Astrocyte (in vitro differentiated cells and primary cell): ENCODE data around the gene MORN1. TPM values are rescaled to one million over a fixed set of nuclear protein-coding genes. Genes with fewer than 3 reads are reported as not detected.

Experiments
- DNase-seq: peaks from one replicate; pipeline ENCODE4 v3.0.0-alpha.2; 2010; ENCODE audit warnings: low read depth
- FAIRE-seq: peaks from 2 replicates; lab custom pipeline; 2011; peaks lifted over from hg19 to GRCh38; lab: Jason Lieb, UNC
- H2AFZ ChIP-seq: 2 replicates; pipeline ENCODE4 v1.6.0; 2012; ENCODE audit warnings: low read depth, low read length, inconsistent platforms
- H3K27ac ChIP-seq: 2 replicates; pipeline ENCODE4 v1.5.1; 2011; ENCODE audit warnings: low read depth, low read length, inconsistent platforms
- H3K27me3 ChIP-seq: 2 replicates; pipeline ENCODE4 v1.6.0; 2011; ENCODE audit warnings: low read length, inconsistent platforms; ENCODE audit not compliant: insufficient read depth
- H3K36me3 ChIP-seq: 2 replicates; pipeline ENCODE4 v1.5.1; 2011; ENCODE audit warnings: low read length, inconsistent platforms; ENCODE audit not compliant: insufficient read depth
- H3K4me1 ChIP-seq: 2 replicates; pipeline ENCODE4 v1.5.1; 2011; ENCODE audit warnings: low read length, inconsistent platforms; ENCODE audit not compliant: insufficient read depth
- H3K4me2 ChIP-seq: 2 replicates; pipeline ENCODE4 v1.6.0; 2012; ENCODE audit warnings: low read length, inconsistent platforms
- H3K4me3 ChIP-seq: 2 replicates; pipeline ENCODE4 v1.5.1; 2011; ENCODE audit warnings: low read depth, mild to moderate bottlenecking, low read length, inconsistent platforms; ENCODE audit not compliant: insufficient read depth
- H3K79me2 ChIP-seq: 2 replicates; pipeline ENCODE4 v1.6.0; 2012; ENCODE audit warnings: mild to moderate bottlenecking, low read length, inconsistent platforms; ENCODE audit not compliant: insufficient read depth
- H3K9ac ChIP-seq: 2 replicates; pipeline ENCODE4 v1.6.0; 2012; ENCODE audit warnings: mild to moderate bottlenecking, low read length, inconsistent platforms
- H3K9me3 ChIP-seq: 2 replicates; pipeline ENCODE4 v1.5.1; 2012; ENCODE audit warnings: low read depth, mild to moderate bottlenecking, low read length, inconsistent platforms; ENCODE audit not compliant: insufficient read depth
- H4K20me1 ChIP-seq: 2 replicates; pipeline ENCODE4 v1.6.0; 2012; ENCODE audit warnings: low read length, inconsistent platforms; ENCODE audit not compliant: insufficient read depth
- H3K27ac Mint-ChIP-seq: one replicate; pipeline ENCODE4 v1.8.0; 2021; ENCODE audit warnings: mild to moderate bottlenecking, mixed read lengths; ENCODE audit not compliant: unreplicated experiment
- H3K27me3 Mint-ChIP-seq: one replicate; pipeline ENCODE4 v1.8.0; 2021; ENCODE audit warnings: low read depth, mixed read lengths; ENCODE audit not compliant: unreplicated experiment
- H3K36me3 Mint-ChIP-seq: one replicate; pipeline ENCODE4 v1.8.0; 2021; ENCODE audit warnings: low read depth, mixed read lengths; ENCODE audit not compliant: unreplicated experiment
- H3K4me1 Mint-ChIP-seq: one replicate; pipeline ENCODE4 v1.8.0; 2021; ENCODE audit warnings: low read depth, mixed read lengths; ENCODE audit not compliant: unreplicated experiment
- H3K4me3 Mint-ChIP-seq: one replicate; pipeline ENCODE4 v1.8.0; 2021; ENCODE audit warnings: mild to moderate bottlenecking, moderate library complexity, mixed read lengths; ENCODE audit not compliant: unreplicated experiment
- H3K9me3 Mint-ChIP-seq: one replicate; pipeline ENCODE4 v1.8.0; 2021; ENCODE audit warnings: mild to moderate bottlenecking, mixed read lengths; ENCODE audit not compliant: unreplicated experiment
- EZH2 ChIP-seq: IDR thresholded peaks from 2 replicates; pipeline ENCODE4 v1.6.1; 2012; ENCODE audit warnings: mild to moderate bottlenecking, low read length, inconsistent platforms; ENCODE audit not compliant: insufficient read depth
- total RNA-seq: library from RNA; stranded (reverse); gene quantifications from 2 replicates; pipeline ENCODE4 v1.2.1, GENCODE V29; 2021
- TF ChIP-seq, protein P1 (sequence below): IDR thresholded peaks from 2 replicates; pipeline ENCODE4 v1.5.1; 2011; ENCODE audit warnings: low read depth, mild to moderate bottlenecking, inconsistent platforms, low read length, moderate library complexity; ENCODE audit not compliant: insufficient read depth

The MORN1 gene
- total RNA-seq, 1 donor from 2014 or later: 9.2 TPM

DNA sequence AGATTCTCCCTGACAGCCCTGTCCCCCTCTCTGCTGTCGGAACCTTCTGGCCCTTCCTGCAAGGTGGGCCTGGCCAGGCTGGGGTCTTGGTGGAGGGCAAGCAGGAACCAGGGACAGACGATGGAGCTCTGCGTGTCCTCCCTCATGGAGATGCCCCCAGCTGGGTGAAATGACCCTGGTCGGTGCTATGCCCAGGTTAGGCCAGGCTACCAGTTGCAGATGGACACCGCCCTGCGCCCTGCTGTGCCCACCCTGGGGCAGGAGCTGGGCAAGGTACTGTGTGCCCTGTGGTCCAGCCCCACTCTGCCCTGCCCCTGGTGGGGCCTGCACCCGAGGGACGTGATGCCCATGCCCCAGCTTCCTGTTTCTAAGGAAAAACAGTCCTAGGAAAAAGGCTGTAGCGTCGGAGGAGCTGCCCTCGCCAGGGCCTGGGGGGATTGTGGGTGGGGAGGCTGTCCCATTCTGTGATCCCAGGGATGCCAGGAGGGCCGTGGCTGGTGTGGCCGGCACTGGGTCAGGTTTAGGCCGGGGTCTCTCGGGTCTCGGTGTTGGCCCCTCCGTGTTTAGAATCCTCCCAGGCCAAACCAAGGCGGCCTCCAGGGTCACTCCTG is 77.6 kb downstream of the MORN1 start:
- Mint-ChIP-seq H3K27ac (no peak overlapping the region), H3K27me3 (no peaks in the 10 kb centered on the region), H3K4me1 (peaks cover 4% of the 10 kb centered on the region), H3K4me3 (no peak overlapping the region), H3K9me3 (no peaks in the 10 kb centered on the region), H3K36me3 (no peaks in the 10 kb centered on the region)
- TF ChIP-seq, protein P1, sequence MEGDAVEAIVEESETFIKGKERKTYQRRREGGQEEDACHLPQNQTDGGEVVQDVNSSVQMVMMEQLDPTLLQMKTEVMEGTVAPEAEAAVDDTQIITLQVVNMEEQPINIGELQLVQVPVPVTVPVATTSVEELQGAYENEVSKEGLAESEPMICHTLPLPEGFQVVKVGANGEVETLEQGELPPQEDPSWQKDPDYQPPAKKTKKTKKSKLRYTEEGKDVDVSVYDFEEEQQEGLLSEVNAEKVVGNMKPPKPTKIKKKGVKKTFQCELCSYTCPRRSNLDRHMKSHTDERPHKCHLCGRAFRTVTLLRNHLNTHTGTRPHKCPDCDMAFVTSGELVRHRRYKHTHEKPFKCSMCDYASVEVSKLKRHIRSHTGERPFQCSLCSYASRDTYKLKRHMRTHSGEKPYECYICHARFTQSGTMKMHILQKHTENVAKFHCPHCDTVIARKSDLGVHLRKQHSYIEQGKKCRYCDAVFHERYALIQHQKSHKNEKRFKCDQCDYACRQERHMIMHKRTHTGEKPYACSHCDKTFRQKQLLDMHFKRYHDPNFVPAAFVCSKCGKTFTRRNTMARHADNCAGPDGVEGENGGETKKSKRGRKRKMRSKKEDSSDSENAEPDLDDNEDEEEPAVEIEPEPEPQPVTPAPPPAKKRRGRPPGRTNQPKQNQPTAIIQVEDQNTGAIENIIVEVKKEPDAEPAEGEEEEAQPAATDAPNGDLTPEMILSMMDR: no peak
- TF ChIP-seq EZH2: no peak
- Histone ChIP-seq H3K4me2 (peak overlapping the region; percentile 81), H2AFZ (no peak overlapping the region), H3K36me3 (no peaks in the 10 kb centered on the region), H3K4me1 (peaks cover 12% of the 10 kb centered on the region), H3K9me3 (no peaks in the 10 kb centered on the region), H3K27ac (peak overlapping the region; percentile 33), H3K9ac (peak overlapping the region; percentile 68), H3K79me2 (peaks cover 14% of the 10 kb centered on the region), H4K20me1 (peaks cover 13% of the 10 kb centered on the region), H3K4me3 (peak overlapping the region; percentile 28), H3K27me3 (no peaks in the 10 kb centered on the region)
- FAIRE-seq (no peak), DNase-seq (no peak)

DNA sequence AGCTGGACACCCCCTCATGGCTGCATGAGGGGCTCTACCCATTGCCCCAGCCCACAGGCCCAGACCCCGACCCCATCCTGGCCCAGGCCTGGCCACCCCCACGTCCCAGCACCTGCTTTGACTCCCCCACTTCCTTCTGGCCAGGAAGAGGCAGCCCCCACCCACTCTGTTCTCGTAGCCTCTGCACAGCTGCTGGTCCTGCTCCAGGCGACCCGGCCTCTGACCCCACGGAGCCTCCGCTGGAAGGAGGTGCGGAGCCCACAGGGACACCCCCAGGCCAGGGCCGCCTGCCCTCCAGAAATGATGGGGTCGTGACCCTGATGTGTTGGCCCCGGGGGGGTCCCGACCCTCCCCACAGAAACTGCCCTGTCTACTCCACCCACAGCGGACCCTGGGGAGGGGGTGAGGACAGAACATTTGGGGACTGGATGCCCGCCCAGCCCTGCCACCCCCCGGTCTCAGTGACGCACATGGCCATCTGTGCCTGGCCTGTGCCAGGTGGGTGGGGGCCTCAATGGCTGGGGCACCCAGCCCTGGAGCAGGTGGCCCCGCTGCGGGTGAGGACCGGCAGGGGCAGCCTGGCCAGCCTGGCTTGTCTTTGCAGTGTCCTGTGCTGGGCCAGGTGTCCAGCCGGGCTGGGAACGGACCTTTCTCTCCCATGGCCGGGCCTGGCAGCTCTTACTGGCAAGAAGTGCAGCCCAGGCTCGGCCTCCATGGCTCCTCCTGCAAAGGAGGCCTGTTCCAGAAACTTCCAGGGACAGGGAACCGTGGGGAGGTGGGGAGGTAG is 78.6 kb downstream of the MORN1 start:
- Histone ChIP-seq H3K27me3 (no peaks in the 10 kb centered on the region), H4K20me1 (peaks cover 24% of the 10 kb centered on the region), H3K4me2 (no peak overlapping the region), H2AFZ (no peak overlapping the region), H3K36me3 (peaks cover 3% of the 10 kb centered on the region), H3K27ac (no peak overlapping the region), H3K79me2 (peaks cover 22% of the 10 kb centered on the region), H3K4me3 (no peak overlapping the region), H3K9me3 (no peaks in the 10 kb centered on the region), H3K9ac (no peak overlapping the region), H3K4me1 (peaks cover 12% of the 10 kb centered on the region)
- peaks cover 4% of the 10 kb centered on the region for H3K4me1 Mint-ChIP-seq
- no peak overlapping the region for H3K4me3 Mint-ChIP-seq
- H3K27ac Mint-ChIP-seq: no peak overlapping the region
- no peak for TF ChIP-seq EZH2
- TF ChIP-seq, protein P1: no peak
- FAIRE-seq (no peak), DNase-seq (no peak)
- no peaks in the 10 kb centered on the region for H3K27me3 Mint-ChIP-seq
- peaks cover 3% of the 10 kb centered on the region for H3K36me3 Mint-ChIP-seq
- no peaks in the 10 kb centered on the region for H3K9me3 Mint-ChIP-seq

DNA sequence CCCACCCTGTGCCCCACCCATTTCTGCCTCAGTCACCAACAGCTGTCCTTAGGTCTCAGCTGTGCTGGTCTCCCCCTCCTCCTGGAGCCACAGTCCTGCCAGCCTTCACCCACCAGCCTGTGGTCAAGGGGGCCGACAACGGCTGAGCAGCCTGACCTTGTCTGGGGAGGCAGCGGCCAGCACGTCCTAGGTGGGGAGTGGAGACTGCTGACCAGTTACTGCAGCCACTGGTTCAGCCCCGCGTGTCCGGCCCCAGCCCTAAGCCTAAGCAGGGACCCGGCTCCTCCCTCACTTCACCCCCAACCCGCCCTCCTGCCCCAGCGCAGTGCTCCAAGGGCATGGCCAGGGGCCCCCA is 79.2 kb downstream of the MORN1 start:
- peaks cover 4% of the 10 kb centered on the region for H3K36me3 Mint-ChIP-seq
- no peak overlapping the region for H3K27ac Mint-ChIP-seq
- H3K4me1 ChIP-seq: peaks cover 12% of the 10 kb centered on the region
- H3K27me3 ChIP-seq: no peaks in the 10 kb centered on the region
- H3K79me2 ChIP-seq: peaks cover 22% of the 10 kb centered on the region
- H3K27me3 Mint-ChIP-seq: no peaks in the 10 kb centered on the region
- H3K36me3 ChIP-seq: peaks cover 8% of the 10 kb centered on the region
- DNase-seq (no peak), FAIRE-seq (no peak)
- no peak overlapping the region for H3K27ac ChIP-seq
- TF ChIP-seq, protein P1: no peak
- TF ChIP-seq EZH2: no peak
- no peak overlapping the region for H3K4me2 ChIP-seq
- peaks cover 4% of the 10 kb centered on the region for H3K4me1 Mint-ChIP-seq
- H3K9ac ChIP-seq: no peak overlapping the region
- no peak overlapping the region for H3K4me3 Mint-ChIP-seq
- no peak overlapping the region for H2AFZ ChIP-seq
- H3K9me3 Mint-ChIP-seq: no peaks in the 10 kb centered on the region
- H3K9me3 ChIP-seq: no peaks in the 10 kb centered on the region
- H3K4me3 ChIP-seq: no peak overlapping the region
- peaks cover 29% of the 10 kb centered on the region for H4K20me1 ChIP-seq
